Measurements from ENCODE around the gene ZNF76.
A peak's percentile ranks its signal among the peaks of the same experiment; 100 is the strongest.

The ZNF76 gene

DNA sequence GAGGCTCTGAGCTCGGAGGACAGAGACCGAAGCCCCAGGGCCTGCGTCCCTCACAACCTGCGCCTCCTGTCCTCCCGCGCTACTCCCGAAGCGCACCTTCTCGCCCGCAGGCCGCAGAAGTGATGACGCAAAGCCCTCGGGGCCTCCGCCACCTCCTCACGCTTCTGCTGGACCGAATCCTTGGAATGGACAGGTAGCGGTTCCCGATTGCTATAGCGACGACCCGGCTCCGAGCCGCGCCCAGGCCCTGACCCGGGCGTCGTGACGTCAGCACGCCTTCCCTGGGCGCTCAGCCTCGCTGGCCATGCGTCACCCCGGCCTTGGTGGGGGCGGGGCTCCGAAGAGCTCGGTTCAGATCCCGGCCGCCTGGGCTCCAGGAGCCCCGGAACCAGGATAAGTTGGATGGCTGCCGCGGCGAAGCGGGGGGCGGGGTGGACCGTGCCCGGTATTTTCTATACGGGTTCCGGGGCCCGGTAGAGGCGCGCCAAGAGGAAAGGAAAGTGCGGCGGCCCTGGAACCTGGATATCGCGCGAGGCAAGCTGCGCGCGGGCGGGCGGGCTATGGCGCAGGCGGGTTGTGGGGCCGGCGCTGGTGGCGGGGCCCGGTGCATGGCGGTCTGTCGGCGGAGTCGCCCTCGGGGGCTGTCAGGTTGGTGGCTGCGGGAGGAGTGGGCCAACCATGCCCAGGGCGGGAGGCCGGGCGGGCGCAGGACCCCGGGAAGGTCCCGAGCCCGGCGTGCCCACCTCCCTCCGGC, at the start of gene ZNF76:
Gene ZNF76 (plus strand): TSS at position 542 of the 754 bp plus-strand sequence. CDS start 21,417 bp downstream, outside the sequence.
- DNase-seq, result peak; percentile 98

DNA sequence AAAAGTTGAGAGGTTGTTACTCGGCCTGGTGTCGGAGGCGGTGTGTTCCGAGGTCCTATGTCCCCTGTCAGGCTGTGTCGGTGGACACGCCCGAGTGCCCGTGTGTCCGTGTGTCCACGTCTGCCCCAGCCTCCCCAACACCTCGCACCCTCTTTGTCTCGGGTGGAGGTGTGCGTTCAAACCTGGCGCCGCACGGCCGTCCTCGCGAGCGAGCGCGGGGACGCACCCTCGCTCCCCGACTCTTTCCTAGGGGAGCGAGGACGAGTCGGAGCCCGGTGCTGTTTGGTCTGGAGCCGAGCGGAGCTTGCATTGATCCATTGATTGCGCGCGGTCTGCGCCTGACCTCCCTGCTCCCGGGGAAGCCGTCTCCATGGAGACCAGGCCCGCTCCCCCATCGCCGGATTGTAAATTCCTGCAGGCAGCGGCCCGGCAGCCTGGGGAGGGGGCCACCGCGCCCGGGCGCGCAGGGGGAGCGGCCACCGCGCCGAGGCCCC, 46.2 kb upstream of the ZNF76 start:
- DNase-seq, result no peak

DNA sequence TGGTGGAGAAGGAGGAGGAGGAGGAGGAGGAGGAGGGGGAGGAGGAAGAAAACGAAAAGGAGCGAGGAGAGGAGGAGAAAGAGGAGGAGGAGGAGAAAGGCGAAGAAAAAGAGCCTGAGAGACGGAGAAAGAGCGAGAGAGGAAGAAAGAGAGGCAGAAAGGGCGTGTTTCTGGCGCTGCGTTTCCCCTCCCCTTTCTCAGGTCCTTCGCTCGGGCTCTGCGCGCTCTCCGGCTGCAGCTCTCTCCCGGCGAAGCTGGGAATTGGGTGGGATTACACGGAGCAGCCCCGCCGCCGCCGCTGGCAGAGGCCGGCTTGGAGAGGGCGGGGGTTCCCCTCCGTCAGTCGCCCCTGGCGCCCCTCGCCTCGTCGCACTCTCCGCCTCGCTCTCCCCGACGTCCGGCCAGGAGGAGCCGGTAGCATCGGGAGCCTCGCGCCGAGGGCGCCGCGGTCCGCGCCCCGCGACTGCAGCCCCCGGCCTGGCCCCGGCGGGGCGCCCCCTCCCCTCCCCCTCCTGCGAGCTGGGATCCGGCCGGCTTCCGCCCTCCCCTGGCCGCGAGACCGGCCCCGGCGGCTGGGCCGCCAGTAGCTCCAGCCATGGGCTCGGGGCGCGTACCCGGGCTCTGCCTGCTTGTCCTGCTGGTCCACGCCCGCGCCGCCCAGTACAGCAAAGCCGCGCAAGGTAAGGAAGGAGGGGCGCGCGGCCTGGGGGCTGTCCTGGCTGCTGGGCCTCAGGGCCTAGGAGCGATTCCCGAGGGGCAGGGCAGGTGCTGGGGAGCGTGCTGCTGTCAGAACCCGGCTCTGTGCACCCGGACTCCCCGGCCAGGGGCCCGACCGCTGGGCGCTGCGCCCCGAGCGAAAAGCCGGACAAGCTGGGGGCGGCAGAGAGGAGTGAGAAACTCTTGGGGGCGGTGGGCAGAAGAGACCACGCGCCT, 45.4 kb upstream of the ZNF76 start, which contains the start of gene SCUBE3:
Gene SCUBE3 (plus strand): TSS at position 133 of the 933 bp plus-strand sequence. CDS start 463 bp downstream, at position 596.
- DNase-seq, result peak; percentile 50

DNA sequence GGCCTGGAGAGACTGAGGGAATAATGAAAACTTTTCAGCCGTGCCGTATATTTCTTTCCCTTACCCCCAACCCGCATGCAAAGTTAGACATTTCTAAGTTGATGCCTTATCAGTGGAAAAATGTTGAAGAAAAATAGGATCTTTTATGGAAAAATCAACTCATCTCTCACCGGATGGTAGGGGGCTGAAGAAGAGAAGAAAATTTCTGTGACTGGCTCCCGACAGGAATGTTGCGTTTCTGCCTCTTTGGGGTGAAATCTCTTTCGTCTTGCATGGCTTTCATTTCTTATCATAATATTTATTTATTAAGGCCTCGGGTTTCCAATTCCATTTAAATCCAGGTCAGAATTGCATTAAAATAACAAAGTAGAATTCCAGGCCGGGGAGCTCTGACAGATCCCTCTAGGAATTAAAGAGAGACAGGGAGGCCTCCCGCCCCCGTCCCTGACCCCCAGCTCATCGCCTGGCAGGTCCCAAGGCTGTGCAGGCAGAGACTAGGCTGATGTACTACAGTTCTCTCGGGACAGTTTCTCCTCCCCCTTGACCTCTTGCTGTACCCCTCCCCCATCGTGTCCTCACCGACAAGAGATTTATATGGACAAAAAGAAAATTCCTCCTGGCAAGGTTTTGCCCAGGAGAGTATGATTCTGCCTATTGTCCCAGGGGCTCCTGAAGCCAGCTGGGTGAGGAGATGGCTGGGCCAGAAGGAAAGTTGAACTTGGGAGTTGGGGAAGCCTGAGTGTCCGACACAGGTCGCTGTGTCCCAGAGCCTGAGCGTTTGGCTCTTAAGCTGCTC, 44.5 kb upstream of the ZNF76 start:
- no peak for DNase-seq

DNA sequence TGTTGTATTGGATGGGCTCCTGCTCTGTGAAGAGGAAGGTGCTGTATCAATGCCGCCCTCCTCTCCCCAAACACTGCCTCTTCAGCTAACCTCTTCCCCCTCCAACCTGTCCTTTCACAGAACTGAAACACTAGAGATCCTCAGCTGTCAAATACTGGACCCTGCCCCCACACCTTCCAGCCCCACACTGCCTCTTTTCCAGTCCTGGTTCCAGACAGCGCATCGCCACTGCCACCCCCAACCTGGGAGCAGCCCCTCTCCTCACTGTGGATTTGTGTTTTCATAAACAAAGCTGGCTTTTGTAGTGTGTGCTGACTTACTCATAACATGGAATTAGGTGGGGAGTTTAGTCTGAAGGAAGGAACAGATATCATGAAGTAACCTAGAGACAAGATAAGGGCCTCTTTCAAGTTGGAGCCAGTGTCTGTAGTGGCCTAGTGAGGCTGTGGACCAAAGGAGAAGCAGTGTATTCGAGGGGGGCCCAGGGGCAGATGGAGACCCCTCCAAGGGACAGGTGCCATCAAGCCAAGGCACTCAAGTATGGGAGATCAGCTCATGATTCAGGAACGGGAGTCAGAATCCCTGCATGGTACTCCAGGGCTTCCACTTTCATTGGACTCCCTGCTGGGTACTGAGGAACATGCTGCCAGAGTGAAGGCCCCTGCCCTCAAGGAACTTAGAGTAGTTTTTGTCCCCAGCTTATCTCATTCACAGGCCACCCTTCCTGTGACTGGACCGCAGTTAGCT, 43.7 kb upstream of the ZNF76 start:
- DNase-seq, result no peak

DNA sequence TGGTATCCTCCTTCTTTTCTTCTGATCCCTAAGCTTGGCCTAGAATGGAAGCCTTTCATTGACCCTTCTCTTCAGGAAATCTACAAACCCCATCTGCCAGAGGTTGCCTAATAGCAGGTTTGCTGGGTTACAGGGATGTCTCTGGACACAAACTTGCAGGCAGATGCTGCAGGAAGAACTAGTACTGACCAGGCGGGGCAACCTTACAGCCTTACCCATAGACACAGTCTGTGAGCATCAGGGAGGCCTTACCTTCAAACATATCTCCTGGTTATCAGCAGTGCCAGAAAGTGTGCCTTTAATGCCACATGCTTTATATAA, 43.2 kb upstream of the ZNF76 start:
- DNase-seq, result no peak

DNA sequence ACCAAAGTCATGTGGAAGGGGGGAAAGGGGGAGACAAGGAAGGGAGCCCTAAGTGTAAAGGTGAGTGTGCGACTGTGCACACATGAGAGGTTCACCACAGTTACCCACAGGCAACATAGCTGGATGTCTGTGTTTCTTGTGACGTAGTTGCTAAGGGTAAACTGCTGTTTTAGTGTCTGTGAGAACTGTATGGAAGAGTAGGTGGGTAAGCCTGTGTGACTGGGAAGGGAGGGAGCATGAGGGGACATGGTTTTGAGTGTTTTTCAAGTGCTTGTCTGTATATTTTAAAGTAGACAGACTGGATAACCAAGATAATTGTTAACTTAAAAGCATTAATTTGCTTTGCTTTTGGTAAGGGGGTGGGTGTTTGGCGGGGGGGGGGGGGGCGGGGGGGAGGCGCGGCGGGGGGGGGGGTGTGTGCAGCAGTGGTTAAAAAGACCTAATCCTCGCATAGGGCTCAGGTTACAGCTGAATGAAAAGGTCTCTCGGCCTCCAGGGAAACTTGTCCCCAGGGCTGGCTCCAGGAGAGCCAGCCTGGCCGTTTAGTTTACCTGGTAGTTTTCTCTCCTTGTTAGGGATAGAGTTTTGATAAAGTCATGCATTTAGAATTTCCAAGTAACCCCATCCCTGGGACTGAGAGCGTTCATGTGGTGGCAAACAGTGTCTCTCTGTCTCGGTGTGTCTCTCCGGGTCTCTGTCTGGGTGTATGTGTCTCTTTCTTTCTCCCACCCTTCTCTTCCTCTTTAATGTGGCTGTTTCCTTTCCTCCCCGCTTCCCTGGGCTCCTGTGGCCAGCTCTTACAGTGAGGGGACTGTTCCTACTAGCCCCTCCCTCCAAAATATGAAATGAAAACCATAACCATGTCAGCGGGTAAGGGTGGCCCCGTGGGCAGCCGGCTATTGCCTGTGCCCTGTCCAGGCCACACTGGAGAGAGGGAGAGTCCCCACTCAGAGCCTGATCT, 42.4 kb upstream of the ZNF76 start:
- no peak for DNase-seq

DNA sequence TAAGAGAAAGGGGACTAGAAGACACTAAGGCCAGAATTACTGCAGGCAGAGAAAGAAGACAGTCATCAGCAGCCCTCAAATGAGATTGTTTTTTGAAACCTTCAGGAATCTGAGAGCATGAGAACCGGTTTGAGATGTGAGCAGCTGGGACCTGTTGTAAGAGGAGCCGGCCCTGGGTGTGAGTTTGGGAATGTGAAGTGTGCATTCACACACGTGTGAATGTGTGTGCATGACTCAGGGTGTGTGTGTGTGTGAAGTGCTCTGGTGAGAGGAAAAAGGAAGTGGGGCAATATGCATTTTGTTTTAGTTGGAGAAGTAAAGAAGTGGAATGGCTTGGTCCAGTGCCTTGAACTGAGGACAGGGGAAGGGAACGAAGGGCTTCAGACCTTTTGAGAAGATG, 41.5 kb upstream of the ZNF76 start:
- no peak for DNase-seq

DNA sequence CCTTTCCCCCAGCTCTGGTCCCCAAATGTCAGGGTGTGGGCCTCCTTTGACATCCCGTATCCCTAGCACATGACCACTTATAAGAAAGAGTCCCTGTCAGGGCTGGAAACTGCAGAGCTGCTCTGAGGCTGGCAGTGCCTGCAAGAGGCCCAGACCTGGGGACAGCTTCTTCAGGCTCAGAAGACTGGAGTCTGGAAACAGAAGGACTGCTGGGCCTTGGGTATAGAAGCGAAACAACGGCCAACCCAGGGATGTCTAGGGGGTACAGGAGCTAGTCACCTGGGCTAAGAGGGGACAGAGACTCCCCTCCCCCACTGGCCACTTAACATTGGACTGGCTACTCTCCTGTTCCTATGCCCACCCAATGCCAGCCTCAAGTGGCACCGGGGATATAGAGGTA, 41.1 kb upstream of the ZNF76 start:
- no peak for DNase-seq

DNA sequence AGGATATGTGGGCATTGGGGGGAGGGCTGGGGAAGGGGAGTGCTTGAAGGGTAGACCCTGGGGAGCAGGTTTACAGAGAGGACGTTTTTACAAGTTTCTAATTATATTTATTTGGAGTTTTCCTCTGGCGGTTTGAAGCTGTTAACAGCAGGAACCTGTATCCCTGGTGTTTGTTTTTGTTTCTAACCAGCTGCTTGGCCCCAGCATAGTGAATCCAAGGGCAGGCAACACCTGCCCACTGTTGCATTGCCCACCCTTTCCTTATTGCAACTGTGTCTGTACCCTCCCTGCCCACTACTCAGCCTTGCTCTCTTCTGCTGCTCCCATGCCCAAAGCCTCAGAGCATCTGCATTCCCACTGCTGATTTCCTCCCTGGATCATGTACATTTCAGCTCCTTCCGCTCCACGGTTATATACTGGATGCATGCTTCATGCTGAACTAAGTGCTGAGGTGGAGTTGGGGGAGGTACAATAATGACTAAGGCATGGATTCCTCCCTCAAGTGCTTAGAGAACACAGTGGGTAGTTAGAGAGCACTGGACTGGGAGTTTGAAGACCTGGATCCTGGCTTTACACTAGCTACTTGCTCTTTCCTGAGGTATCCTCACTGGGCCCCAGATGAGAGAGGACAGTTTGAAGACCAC, 39.7 kb upstream of the ZNF76 start:
- DNase-seq, result no peak

DNA sequence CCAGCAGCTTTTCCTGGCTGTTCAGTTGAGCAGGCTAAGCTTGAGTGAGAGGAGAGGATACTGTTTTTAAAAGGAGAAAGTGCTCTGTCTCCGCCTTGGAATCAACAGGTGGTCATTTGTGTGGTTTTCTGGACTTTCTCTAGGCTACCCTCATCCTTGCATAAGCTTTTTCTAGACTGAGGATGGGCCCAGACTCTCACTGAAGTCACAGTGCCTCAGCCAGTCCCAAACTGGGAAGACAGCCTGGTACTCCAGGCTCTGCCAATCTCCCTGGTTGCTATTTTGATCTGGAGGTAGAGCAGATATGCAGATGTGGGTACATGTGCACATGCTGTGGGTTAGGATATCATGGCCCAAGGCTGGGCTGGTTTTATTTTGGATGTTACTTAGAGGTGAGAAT, 38.8 kb upstream of the ZNF76 start:
- DNase-seq, result no peak

DNA sequence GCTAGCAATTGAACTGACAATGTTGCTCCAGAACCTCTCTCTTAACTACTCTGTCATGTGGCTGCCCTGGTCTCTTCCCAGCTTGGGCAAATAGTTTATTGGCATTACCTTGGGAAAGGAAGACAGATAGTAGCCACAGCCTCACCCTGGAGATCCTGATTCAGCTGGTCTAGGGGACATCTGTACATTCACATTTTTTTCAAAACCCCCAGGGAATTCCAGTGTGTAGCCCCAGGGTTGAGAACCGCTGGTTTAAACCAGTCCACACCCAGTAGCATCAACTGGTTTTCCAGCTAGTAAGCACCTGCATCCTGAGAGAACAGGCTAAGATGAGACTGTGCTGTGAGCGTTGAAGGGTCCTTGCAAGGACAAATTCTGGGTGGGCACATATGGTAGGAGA, 36.1 kb upstream of the ZNF76 start:
- DNase-seq, result no peak

DNA sequence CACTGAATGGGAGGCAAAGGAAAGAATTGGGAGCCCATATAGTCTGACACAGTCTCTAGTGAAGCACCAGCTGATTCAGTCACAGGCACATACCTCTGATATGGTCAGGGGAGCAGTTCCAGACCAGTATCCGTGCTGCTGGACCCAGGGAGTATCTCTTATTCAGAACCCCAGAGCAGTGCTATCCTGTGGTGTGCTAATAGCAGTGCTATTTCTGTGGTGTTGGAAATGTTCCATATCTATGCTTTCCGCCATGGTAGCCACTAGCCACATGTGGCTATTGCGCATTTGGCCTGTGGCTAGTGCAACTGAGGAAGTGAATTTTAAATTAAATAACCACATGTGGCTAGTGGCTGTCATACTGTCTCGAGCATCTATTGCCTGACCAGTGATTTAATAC, 34.8 kb upstream of the ZNF76 start:
- DNase-seq, result peak; percentile 45

DNA sequence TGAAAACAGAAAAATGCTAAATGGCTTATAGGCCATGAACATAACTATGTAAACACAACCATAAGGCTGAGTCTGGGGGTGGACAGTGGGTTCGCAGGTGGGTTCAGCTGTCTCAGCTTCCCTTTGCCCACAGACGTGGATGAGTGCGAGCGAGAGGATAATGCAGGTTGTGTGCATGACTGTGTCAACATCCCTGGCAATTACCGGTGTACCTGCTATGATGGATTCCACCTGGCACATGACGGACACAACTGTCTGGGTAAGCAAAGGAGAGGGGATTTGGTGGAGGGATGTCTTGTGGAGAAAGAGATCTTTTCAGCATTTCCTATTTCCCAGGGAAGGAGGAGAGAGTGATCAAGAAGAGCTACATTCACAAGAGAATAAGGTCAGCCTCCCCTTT, 31.1 kb upstream of the ZNF76 start:
- DNase-seq, result no peak

DNA sequence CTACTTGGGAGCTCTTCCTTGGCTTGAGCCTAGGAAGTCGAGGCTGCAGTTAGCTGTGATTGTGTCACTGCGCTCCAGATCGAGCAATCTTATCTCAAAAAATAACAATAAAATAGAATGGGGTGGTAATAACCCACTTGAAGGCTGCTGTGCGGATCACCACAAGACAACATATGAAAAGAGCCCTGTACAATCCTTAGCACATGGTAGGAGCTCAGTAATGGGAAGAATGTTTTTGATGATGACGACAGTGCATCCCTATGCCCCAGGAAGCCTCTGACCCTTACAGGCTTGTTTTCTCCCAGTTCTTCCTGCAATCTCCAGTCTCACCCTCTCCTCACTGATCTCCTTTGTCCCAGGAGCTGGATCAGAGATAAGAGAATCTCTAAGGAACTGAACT, 30.2 kb upstream of the ZNF76 start:
- DNase-seq, result no peak

DNA sequence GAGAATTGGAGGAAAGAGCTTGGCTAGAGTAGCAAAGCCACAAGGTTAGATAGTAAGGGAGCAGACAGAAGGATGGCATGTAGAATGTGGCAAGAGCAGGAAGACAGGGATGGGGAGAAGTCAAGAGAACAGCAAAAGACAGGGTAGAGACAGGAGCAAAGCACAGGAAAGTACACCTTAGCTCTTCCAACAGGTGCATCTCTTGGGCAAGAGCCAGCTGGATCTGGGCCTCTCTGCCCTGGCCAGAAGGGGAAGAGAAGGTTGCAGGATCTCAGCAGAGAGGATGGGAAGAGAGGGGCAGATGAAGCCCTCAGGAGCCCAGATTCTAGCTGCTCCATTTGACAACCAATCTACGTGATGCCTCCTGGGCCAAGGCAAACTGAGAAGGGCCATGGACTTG, 29.0 kb upstream of the ZNF76 start:
- no peak for DNase-seq

DNA sequence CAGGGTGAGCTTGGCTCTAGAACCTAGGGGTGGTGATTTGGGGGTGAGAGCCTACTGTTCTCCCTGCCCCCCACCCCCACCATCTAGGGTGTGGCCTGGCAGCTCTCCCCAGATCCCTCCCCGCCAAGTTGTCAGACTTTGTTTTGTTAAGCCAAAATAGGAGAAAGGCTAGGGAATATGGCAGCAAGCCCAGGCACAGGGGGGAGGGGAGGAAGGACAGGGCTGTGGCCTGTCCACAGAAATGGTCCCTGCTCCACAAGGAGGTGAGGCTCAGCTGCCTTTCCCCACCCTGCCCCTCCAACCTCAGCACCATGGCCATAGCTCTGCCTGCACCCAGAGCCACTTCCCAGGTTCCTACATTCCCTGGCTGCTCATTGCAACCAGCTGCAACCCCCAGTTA, 28.6 kb upstream of the ZNF76 start:
- no peak for DNase-seq

DNA sequence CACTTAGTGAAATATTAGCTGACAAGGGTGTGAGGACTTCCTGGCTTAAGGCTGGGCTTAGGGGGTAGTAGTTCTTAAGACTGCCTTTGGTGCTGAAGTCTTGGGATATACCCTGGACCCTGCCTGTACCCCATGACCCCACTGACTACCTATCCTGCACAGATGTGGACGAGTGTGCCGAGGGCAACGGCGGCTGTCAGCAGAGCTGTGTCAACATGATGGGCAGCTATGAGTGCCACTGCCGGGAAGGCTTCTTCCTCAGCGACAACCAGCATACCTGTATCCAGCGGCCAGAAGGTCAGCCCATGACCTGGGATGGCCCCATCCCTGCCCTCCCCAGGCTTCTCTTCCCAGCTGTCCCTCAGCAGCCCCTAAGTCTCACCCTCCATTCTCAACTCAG, 28.0 kb upstream of the ZNF76 start:
- DNase-seq, result no peak

DNA sequence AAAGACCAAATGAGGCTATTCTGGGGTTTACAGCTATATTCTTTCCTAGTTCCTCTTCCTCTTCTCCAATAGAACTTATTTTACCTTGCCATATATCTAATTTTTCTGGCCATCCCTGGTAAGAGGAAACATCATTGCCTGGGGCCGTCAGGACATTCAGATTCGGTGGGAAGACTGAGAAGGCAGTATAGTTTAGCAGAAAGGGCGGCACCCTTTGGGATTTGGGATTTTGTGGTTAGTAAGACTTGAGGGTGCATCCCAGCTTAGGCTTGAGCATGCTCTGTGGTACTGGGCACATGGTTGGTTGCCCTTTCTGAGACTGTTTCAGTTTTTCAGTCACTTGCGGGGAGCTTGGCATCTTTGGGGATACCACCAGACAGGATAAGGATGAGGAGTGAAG, 24.6 kb upstream of the ZNF76 start:
- DNase-seq, result no peak

DNA sequence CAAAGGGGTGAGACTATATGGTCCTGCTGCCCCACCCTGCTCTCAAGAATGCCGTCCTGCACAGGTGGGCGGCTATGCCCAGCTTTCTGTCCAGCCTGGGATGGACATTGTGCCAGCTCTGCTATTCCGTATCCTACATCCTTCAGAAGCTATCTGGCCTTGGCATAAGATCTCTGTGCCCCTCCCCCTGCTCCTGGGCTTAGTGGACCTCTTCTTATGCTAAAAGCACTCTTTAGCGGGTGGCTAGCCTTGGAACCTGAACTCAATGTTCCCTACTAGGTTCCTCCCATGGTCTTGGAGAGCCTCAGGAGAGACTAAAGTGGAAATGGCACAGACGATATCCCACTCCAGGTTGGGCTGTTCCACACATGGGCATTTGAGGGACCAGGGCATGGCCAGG, 23.3 kb upstream of the ZNF76 start:
- no peak for DNase-seq

DNA sequence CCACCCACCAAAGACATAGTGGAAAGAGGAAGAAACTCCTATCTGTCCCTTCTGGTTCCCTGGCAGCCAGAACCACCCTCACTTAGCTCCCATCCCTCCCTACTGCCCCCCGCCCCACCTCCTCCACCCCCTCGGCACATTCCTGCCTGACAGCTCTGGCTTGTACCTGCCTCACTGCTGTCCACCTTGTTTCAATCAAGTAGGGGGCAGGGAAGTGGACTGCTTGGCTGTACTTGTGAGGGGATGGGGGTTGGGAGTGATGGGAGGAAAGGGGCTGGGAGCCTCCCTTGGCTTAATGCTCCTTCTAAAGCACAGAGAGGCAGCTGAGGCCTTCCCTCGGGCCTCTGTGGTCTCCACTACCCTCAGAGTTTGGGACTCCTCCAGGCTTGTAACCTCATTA, 22.1 kb upstream of the ZNF76 start:
- no peak for DNase-seq

All from hematopoietic multipotent progenitor cell treated with erythropoietin and hydrocortisone succinate and interleukin-3 and kit ligand, for 6 days (in vitro differentiated cells).